CD4-positive, alpha-beta T cell treated with Interleukin-17A for 1 hour (primary cell): ENCODE measurements around the gene FOS.

Experiments
- DNase-seq: peaks from one replicate; pipeline ENCODE4 v3.0.0-alpha.2; 2020

FOS gene

GRCh38 chr14:75322746-75323145 lies 44.1 kb downstream of the FOS start:
- DNase-seq, result no peak

- no peak for DNase-seq
These were observed 44.9 kb downstream of the FOS start for GRCh38 chr14:75323571-75323970.

- DNase-seq, result no peak
These were observed 50.0 kb downstream of the FOS start for GRCh38 chr14:75328558-75329155.

GRCh38 chr14:75329369-75329768 lies 50.7 kb downstream of the FOS start:
- DNase-seq, result no peak

GRCh38 chr14:75331471-75331870 lies 52.8 kb downstream of the FOS start:
- DNase-seq, result no peak
